CD8-positive, alpha-beta memory T cell (primary cell): Measurements from ENCODE around the gene PCDHA10. TPM values are rescaled to one million over a fixed set of nuclear protein-coding genes. Genes with fewer than 3 reads are reported as not detected.

ENCODE experiments used
- CTCF ChIA-PET: fragments of 350-600 bp; sonication (Branson Sonifier 250); formaldehyde crosslinking; loops from one replicate; lab custom pipeline; 2021; ENCODE audit warnings: antibody characterized with exemption; lab: Charles Lee
- POLR2A ChIA-PET: fragments of 350-600 bp; sonication (Branson Sonifier 250); formaldehyde crosslinking; loops from one replicate; lab custom pipeline; 2021; ENCODE audit warnings: antibody characterized with exemption; lab: Charles Lee
- DNase-seq, 5 donors: peaks; one replicate each; pipeline versions ENCODE4 v3.0.0 to v3.0.0-alpha.2; 2020 to 2022; ENCODE audit warnings: mixed read lengths in 1 of 5
- H3K27ac ChIP-seq: one replicate; pipeline ENCODE4 v1.7.0; 2013; ENCODE audit warnings: low read depth, mild to moderate bottlenecking, low read length, moderate library complexity
- H3K27me3 ChIP-seq: 2 replicates; pipeline ENCODE4 v1.7.0; 2013; ENCODE audit warnings: low read length, mild to moderate bottlenecking; ENCODE audit not compliant: insufficient read depth, poor library complexity, severe bottlenecking
- H3K36me3 ChIP-seq: 2 replicates; pipeline ENCODE4 v1.7.0; 2013; ENCODE audit warnings: mild to moderate bottlenecking, low read length, moderate library complexity; ENCODE audit not compliant: insufficient read depth
- H3K4me1 ChIP-seq: 2 replicates; pipeline ENCODE4 v1.7.0; 2013; ENCODE audit warnings: mild to moderate bottlenecking, low read length, moderate library complexity; ENCODE audit not compliant: insufficient read depth
- H3K4me3 ChIP-seq: 2 replicates; pipeline ENCODE4 v1.7.0; 2013; ENCODE audit warnings: mild to moderate bottlenecking, low read length
- H3K9me3 ChIP-seq: 2 replicates; pipeline ENCODE4 v1.7.0; 2013; ENCODE audit warnings: mild to moderate bottlenecking, low read length
- H3K27ac Mint-ChIP-seq, 8 donors: one replicate each; pipeline ENCODE4 v1.8.0; 2020 to 2021; ENCODE audit warnings: mixed read lengths in 8 of 8, mild to moderate bottlenecking in 6 of 8, inconsistent platforms in 3 of 8, moderate library complexity in 3 of 8
- H3K27me3 Mint-ChIP-seq, 2 donors: one replicate each; pipeline ENCODE4 v1.8.0; 2020 to 2021; ENCODE audit warnings: mixed read lengths in 2 of 2, mild to moderate bottlenecking in 1 of 2, moderate library complexity in 1 of 2
- H3K36me3 Mint-ChIP-seq, 3 donors: one replicate each; pipeline ENCODE4 v1.8.0; 2020 to 2021; ENCODE audit warnings: mixed read lengths in 3 of 3, inconsistent platforms in 1 of 3, mild to moderate bottlenecking in 1 of 3
- H3K4me1 Mint-ChIP-seq, 3 donors: one replicate each; pipeline ENCODE4 v1.8.0; 2020 to 2021; ENCODE audit warnings: mixed read lengths in 3 of 3, inconsistent platforms in 1 of 3, mild to moderate bottlenecking in 1 of 3
- H3K4me3 Mint-ChIP-seq, 7 donors: one replicate each; pipeline ENCODE4 v1.8.0; 2020 to 2021; ENCODE audit warnings: mixed read lengths in 7 of 7, mild to moderate bottlenecking in 6 of 7, moderate library complexity in 4 of 7, inconsistent platforms in 2 of 7
- H3K9me3 Mint-ChIP-seq, 5 donors: one replicate each; pipeline ENCODE4 v1.8.0; 2020 to 2022; ENCODE audit warnings: mixed read lengths in 5 of 5, mild to moderate bottlenecking in 3 of 5, moderate library complexity in 2 of 5, inconsistent platforms in 1 of 5
- polyA plus RNA-seq: library from polyadenylated mRNA; unstranded; fragments of 300-500 nt; fragmentation: Illumina TruSeq; gene quantifications from one replicate; pipeline ENCODE4 v1.2.3, GENCODE V29; 2021
- total RNA-seq, 2 experiments: library from RNA; stranded (reverse); gene quantifications; one replicate each; pipeline ENCODE4 v1.2.3, GENCODE V29; 2021

The PCDHA10 gene
- total and polyA plus RNA-seq, 3 experiments from 2014 or later: not detected

GRCh38 chr5:140857987-140858240 is 2.2 kb downstream of the PCDHA10 start:
- Mint-ChIP-seq H3K27ac (no peak overlapping the region), H3K4me3 (no peak overlapping the region), H3K27me3 (peaks cover 12 to 38% of the 10 kb centered on the region in 2 donors), H3K36me3 (no peaks in the 10 kb centered on the region), H3K9me3 (peaks cover 6 to 17% (median 15%) of the 10 kb centered on the region in 5 donors), H3K4me1 (no peaks in the 10 kb centered on the region)
- H3K9me3 ChIP-seq: no peaks in the 10 kb centered on the region
- ChIA-PET CTCF (no interaction called here), POLR2A (no interaction called here)
- no peaks in the 10 kb centered on the region for H3K4me1 ChIP-seq
- H3K27me3 ChIP-seq: no peaks in the 10 kb centered on the region
- H3K27ac ChIP-seq: no peak overlapping the region
- no peak for DNase-seq
- H3K4me3 ChIP-seq: no peak overlapping the region
- no peaks in the 10 kb centered on the region for H3K36me3 ChIP-seq

GRCh38 chr5:140862441-140863295 is 7.0 kb downstream of the PCDHA10 start:
- no peaks in the 10 kb centered on the region for H3K9me3 ChIP-seq
- ChIA-PET CTCF (no interaction called here), POLR2A (no interaction called here)
- no peak overlapping the region for H3K4me3 ChIP-seq
- Mint-ChIP-seq H3K27me3 (peaks cover 12 to 28% of the 10 kb centered on the region in 2 donors), H3K4me3 (no peak overlapping the region), H3K4me1 (no peaks in the 10 kb centered on the region), H3K36me3 (no peaks in the 10 kb centered on the region), H3K9me3 (peaks cover 0 to 20% (median 11%) of the 10 kb centered on the region in 5 donors), H3K27ac (no peak overlapping the region)
- no peak overlapping the region for H3K27ac ChIP-seq
- H3K4me1 ChIP-seq: no peaks in the 10 kb centered on the region
- no peaks in the 10 kb centered on the region for H3K36me3 ChIP-seq
- DNase-seq: no peak
- H3K27me3 ChIP-seq: no peaks in the 10 kb centered on the region

DNA sequence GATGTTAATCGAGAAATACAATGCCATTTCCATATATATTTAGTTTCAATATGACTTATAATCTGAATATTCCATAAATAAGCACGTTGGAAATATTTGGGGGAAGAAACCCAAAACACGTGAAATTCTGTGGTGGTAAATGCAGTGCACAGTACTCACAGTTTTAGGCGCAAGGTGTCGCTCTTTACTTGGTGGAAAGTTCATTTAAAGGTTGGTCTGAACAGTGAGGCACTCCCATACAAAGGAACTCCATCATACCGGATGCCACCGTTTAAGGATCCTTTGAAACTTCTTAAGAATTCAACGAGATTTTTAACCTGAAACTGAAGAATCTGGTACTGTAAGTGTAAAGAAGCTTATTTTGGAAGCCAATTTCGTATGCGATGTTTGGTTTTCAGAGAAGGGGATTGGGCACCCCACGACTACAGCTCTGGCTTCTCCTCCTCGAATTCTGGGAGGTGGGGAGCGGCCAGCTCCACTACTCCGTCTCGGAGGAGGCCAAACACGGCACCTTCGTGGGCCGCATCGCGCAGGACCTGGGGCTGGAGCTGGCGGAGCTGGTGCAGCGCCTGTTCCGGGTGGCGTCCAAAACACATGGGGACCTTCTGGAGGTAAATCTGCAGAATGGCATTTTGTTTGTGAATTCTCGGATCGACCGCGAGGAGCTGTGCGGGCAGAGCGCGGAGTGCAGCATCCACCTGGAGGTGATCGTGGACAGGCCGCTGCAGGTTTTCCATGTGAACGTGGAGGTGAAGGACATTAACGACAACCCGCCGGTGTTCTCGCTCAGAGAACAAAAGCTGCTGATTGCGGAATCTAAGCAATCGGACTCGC is 13.2 kb downstream of the PCDHA10 start, which contains the start of gene PCDHA11:
Gene PCDHA11 (plus strand): TSS at position 237 of the 834 bp plus-strand sequence. CDS start 147 bp downstream, at position 384.
- Mint-ChIP-seq H3K27ac (no peak within 1 kb of the TSS), H3K27me3 (peaks cover 2 to 24% of the 10 kb centered on the region in 2 donors)
- POLR2A ChIA-PET: no interaction called here

DNA sequence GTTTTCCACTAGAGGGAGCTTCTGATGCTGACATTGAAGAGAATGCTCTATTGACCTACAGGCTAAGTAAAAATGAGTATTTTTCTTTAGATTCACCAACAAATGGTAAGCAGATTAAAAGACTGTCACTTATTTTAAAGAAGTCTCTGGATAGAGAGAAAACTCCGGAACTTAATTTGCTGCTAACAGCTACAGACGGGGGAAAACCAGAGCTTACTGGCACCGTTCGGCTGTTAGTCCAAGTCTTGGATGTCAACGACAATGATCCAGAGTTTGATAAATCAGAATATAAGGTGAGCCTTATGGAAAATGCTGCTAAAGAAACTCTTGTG is 13.8 kb downstream of the PCDHA10 start:
- Histone ChIP-seq H3K4me3 (no peak overlapping the region), H3K27ac (no peak overlapping the region), H3K9me3 (no peaks in the 10 kb centered on the region), H3K4me1 (no peaks in the 10 kb centered on the region), H3K36me3 (no peaks in the 10 kb centered on the region), H3K27me3 (no peaks in the 10 kb centered on the region)
- no peak for DNase-seq
- CTCF ChIA-PET: no interaction called here
- Mint-ChIP-seq H3K27ac (no peak overlapping the region), H3K36me3 (peaks cover 0 to 8% (median 0%) of the 10 kb centered on the region in 3 donors), H3K9me3 (peaks cover 11 to 31% (median 14%) of the 10 kb centered on the region in 5 donors), H3K27me3 (peaks cover 2 to 26% of the 10 kb centered on the region in 2 donors), H3K4me3 (no peak overlapping the region), H3K4me1 (no peaks in the 10 kb centered on the region)
- POLR2A ChIA-PET: no interaction called here

More for the DNA sequence above, 13.2 kb downstream of the PCDHA10 start, which contains the start of gene PCDHA11:
- Histone ChIP-seq H3K9me3 (no peaks in the 10 kb centered on the region), H3K27ac (no peak within 1 kb of the TSS), H3K4me1 (no peaks in the 10 kb centered on the region), H3K27me3 (no peaks in the 10 kb centered on the region), H3K36me3 (no peaks in the 10 kb centered on the region), H3K4me3 (no peak within 1 kb of the TSS)
- no peak within 1 kb of the TSS for H3K4me3 Mint-ChIP-seq
- no peak for DNase-seq
- CTCF ChIA-PET: no interaction called here
- H3K36me3 Mint-ChIP-seq: peaks cover 0 to 4% (median 0%) of the 10 kb centered on the region in 3 donors
- peaks cover 11 to 26% (median 14%) of the 10 kb centered on the region in 5 donors for H3K9me3 Mint-ChIP-seq
- no peaks in the 10 kb centered on the region for H3K4me1 Mint-ChIP-seq

- no peak overlapping the region for H3K4me3 Mint-ChIP-seq
- H3K9me3 Mint-ChIP-seq: peaks cover 10 to 40% (median 22%) of the 10 kb centered on the region in 5 donors
- CTCF ChIA-PET: no interaction called here
- H3K36me3 Mint-ChIP-seq: peaks cover 0 to 9% (median 0%) of the 10 kb centered on the region in 3 donors
- H3K36me3 ChIP-seq: no peaks in the 10 kb centered on the region
- no peaks in the 10 kb centered on the region for H3K9me3 ChIP-seq
- H3K27me3 Mint-ChIP-seq: peaks cover 10 to 30% of the 10 kb centered on the region in 2 donors
- H3K27ac Mint-ChIP-seq: no peak overlapping the region
- H3K4me1 Mint-ChIP-seq: no peaks in the 10 kb centered on the region
- H3K4me1 ChIP-seq: no peaks in the 10 kb centered on the region
- H3K27me3 ChIP-seq: no peaks in the 10 kb centered on the region
- POLR2A ChIA-PET: no interaction called here
- no peak overlapping the region for H3K27ac ChIP-seq
- no peak for DNase-seq
- H3K4me3 ChIP-seq: no peak overlapping the region
These were observed 14.8 kb downstream of the PCDHA10 start for GRCh38 chr5:140870221-140871201.

- H3K27me3 ChIP-seq: peaks cover 4% of the 10 kb centered on the region
These were observed 19.7 kb downstream of the PCDHA10 start, which contains the start of gene PCDHA12 for GRCh38 chr5:140875085-140876065. Gene PCDHA12 (plus strand): TSS chr5:140875308. CDS start chr5:140875473, 165 bp downstream.

More at GRCh38 chr5:140875085-140876065, 19.7 kb downstream of the PCDHA10 start, which contains the start of gene PCDHA12:
- Histone ChIP-seq H3K4me3 (no peak within 1 kb of the TSS), H3K36me3 (no peaks in the 10 kb centered on the region), H3K9me3 (peaks cover 3% of the 10 kb centered on the region), H3K4me1 (no peaks in the 10 kb centered on the region), H3K27ac (no peak within 1 kb of the TSS)
- H3K4me3 Mint-ChIP-seq: no peak within 1 kb of the TSS
- no peaks in the 10 kb centered on the region for H3K4me1 Mint-ChIP-seq
- ChIA-PET CTCF (no interaction called here), POLR2A (no interaction called here)
- no peak within 1 kb of the TSS for H3K27ac Mint-ChIP-seq
- peaks cover 30 to 41% of the 10 kb centered on the region in 2 donors for H3K27me3 Mint-ChIP-seq
- DNase-seq: no peak
- peaks cover 6 to 38% (median 31%) of the 10 kb centered on the region in 5 donors for H3K9me3 Mint-ChIP-seq
- peaks cover 0 to 5% (median 0%) of the 10 kb centered on the region in 3 donors for H3K36me3 Mint-ChIP-seq
